Fibroblast of mammary gland (primary cell): ENCODE measurements around the gene TRMT44.

Experiments
- DNase-seq: peaks from one replicate; pipeline ENCODE4 v3.0.0-alpha.2; 2010; ENCODE audit warnings: low read depth
- H3K4me3 ChIP-seq: 2 replicates; pipeline ENCODE4 v1.5.1; 2011; ENCODE audit warnings: low read depth, mild to moderate bottlenecking, low read length, moderate library complexity; ENCODE audit not compliant: control insufficient read depth
- TF ChIP-seq, protein P1 (sequence below): conservative IDR thresholded peaks from 2 replicates; pipeline ENCODE4 v1.5.1; 2011; ENCODE audit warnings: low read depth, low read length, inconsistent platforms; ENCODE audit not compliant: control insufficient read depth, insufficient read depth

The TRMT44 gene

DNA sequence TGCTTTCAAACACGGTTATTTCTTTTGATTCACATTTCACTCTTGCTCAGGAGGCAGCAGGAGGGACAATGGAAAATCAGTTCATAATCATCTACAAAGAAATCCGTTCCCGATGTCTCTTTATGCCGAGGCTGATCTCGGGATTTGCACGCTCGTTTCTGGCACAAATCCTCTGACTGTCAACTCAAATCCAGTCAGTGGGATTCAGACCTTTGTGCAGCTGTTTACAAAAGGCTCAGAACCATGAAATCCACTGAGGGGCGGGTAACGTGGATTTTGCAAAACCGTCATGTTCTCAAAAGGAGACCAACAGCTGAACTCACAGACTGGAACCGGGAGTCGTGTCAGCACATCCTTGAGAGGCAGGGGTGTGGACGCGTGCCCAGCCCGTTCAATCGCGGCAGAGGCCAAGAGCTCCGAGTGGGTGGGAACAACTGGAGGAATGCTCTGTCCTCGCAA, 46.5 kb upstream of the TRMT44 start:
- peak overlapping the region; percentile 1 for H3K4me3 ChIP-seq
- TF ChIP-seq, protein P1, sequence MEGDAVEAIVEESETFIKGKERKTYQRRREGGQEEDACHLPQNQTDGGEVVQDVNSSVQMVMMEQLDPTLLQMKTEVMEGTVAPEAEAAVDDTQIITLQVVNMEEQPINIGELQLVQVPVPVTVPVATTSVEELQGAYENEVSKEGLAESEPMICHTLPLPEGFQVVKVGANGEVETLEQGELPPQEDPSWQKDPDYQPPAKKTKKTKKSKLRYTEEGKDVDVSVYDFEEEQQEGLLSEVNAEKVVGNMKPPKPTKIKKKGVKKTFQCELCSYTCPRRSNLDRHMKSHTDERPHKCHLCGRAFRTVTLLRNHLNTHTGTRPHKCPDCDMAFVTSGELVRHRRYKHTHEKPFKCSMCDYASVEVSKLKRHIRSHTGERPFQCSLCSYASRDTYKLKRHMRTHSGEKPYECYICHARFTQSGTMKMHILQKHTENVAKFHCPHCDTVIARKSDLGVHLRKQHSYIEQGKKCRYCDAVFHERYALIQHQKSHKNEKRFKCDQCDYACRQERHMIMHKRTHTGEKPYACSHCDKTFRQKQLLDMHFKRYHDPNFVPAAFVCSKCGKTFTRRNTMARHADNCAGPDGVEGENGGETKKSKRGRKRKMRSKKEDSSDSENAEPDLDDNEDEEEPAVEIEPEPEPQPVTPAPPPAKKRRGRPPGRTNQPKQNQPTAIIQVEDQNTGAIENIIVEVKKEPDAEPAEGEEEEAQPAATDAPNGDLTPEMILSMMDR, result no peak
- DNase-seq, result peak; percentile 73

DNA sequence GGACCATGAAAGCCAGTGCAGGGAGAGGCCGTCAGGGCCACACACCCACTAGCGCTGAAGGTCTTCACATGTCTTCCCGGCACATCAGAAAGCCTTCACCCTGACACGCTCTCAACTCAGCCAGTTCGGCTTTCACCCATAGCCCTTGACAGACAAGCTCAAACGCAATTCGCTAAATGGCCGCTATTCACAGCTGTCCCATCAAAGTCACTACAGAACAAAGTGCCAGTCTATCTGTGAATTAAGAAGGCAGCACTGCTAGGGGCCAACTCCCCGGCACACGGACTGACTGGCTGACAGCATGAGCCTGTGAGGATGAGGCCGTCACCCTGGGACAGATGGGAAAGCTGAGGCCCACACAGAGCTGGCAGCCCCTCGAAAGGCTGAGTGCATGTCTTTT, 45.8 kb upstream of the TRMT44 start:
- TF ChIP-seq, protein P1, result no peak

GRCh38 chr4:8395504-8396296, 44.9 kb upstream of the TRMT44 start:
- TF ChIP-seq, protein P1, result no peak
- no peak for DNase-seq
- H3K4me3 ChIP-seq, result no peak overlapping the region

More for the DNA sequence above, 45.8 kb upstream of the TRMT44 start:
- DNase-seq, result no peak
- no peak overlapping the region for H3K4me3 ChIP-seq

DNA sequence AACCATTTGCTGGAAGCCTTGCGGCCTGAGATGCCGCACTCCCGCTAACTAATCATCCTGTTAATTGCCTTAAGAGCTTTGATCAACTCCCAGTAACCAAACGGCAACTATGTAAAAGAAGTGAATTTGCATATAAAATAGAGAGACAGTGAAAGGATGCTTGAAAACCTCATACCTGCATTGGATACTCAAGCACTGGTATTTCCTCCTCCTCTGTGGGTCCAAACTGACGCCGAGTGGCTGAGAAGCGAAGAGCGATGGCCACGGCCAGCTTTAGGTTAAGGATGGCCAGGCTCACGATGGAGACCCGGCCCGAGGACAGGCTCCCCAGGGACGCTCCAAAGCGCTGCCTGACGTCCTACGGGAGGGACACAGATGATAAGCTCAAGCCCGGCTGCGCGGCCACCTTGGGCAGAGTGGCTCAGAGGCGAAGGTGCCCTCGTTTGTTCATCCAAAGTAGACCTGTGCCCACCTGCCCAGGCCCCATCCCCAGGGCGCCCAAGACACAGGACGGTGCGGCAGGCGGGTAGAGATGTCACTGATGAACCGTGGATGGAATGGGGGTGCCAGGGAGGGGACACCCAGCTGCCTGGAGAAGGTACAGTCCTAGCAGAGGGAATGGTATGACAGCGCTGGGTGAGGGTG, 43.7 kb upstream of the TRMT44 start:
- TF ChIP-seq, protein P1, result no peak
- DNase-seq, result no peak
- no peak overlapping the region for H3K4me3 ChIP-seq

GRCh38 chr4:8398347-8398746, 42.2 kb upstream of the TRMT44 start:
- no peak overlapping the region for H3K4me3 ChIP-seq
- TF ChIP-seq, protein P1, result no peak
- DNase-seq, result no peak

- no peak for DNase-seq
- H3K4me3 ChIP-seq, result no peak overlapping the region
These were observed 41.3 kb upstream of the TRMT44 start for GRCh38 chr4:8399298-8399697.

More at GRCh38 chr4:8399298-8399697, 41.3 kb upstream of the TRMT44 start:
- TF ChIP-seq, protein P1, result no peak
